Mesendoderm (in vitro differentiated cells): ENCODE results near the gene UBE2E2.
"Not testable (repeated sequence)": the region's sequence is repeated elsewhere in the genome, so short reads cannot be mapped to it uniquely, and the experiment has no call there.

ENCODE experiments used
- DNase-seq: peaks from one replicate; pipeline ENCODE4 v3.0.0; 2013
- H2AK5ac ChIP-seq: 2 replicates; pipeline ENCODE4 v1.6.1; 2013; ENCODE audit warnings: low read length, inconsistent platforms
- H2BK120ac ChIP-seq: 2 replicates; pipeline ENCODE4 v1.6.1; 2013; ENCODE audit warnings: low read depth, mild to moderate bottlenecking, low read length, moderate library complexity, mixed read lengths
- H2BK15ac ChIP-seq: replicated peaks from 2 replicates; pipeline ENCODE4 v1.6.1; 2013; ENCODE audit warnings: low read depth, mild to moderate bottlenecking, moderate library complexity
- H2BK5ac ChIP-seq: 2 replicates; pipeline ENCODE4 v1.6.1; 2013; ENCODE audit warnings: low read length, inconsistent platforms
- H3K18ac ChIP-seq: 2 replicates; pipeline ENCODE4 v1.6.1; 2013; ENCODE audit warnings: mild to moderate bottlenecking, low read length, mixed read lengths
- H3K23ac ChIP-seq: one replicate; pipeline ENCODE4 v1.6.1; 2013; ENCODE audit warnings: low read length
- H3K27ac ChIP-seq: 2 replicates; pipeline ENCODE4 v1.5.1; 2013; ENCODE audit warnings: low read depth, mild to moderate bottlenecking, inconsistent platforms, low read length, moderate library complexity
- H3K27me3 ChIP-seq: 2 replicates; pipeline ENCODE4 v1.6.1; 2013; ENCODE audit warnings: low read length, control low read depth, mild to moderate bottlenecking, inconsistent platforms; ENCODE audit not compliant: insufficient read depth, poor library complexity
- H3K36me3 ChIP-seq: 2 replicates; pipeline ENCODE4 v1.6.1; 2013; ENCODE audit warnings: low read length, inconsistent platforms; ENCODE audit not compliant: control insufficient read depth, insufficient read depth
- H3K4ac ChIP-seq: one replicate; pipeline ENCODE4 v1.6.1; 2013; ENCODE audit warnings: low read depth, mild to moderate bottlenecking, low read length, moderate library complexity
- H3K4me1 ChIP-seq: 2 replicates; pipeline ENCODE4 v1.6.1; 2013; ENCODE audit warnings: low read depth, low read length, inconsistent platforms; ENCODE audit not compliant: control insufficient read depth
- H3K4me2 ChIP-seq: 2 replicates; pipeline ENCODE4 v1.6.1; 2013; ENCODE audit warnings: low read length
- H3K4me3 ChIP-seq: 2 replicates; pipeline ENCODE4 v1.5.1; 2013; ENCODE audit warnings: mild to moderate bottlenecking, low read length
- H3K56ac ChIP-seq: one replicate; pipeline ENCODE4 v1.6.1; 2013; ENCODE audit warnings: low read length
- H3K79me1 ChIP-seq: 2 replicates; pipeline ENCODE4 v1.6.1; 2013; ENCODE audit warnings: low read length, inconsistent platforms
- H3K79me2 ChIP-seq: 2 replicates; pipeline ENCODE4 v1.6.1; 2013; ENCODE audit warnings: mild to moderate bottlenecking, low read length; ENCODE audit not compliant: control insufficient read depth, insufficient read depth
- H3K9ac ChIP-seq: 2 replicates; pipeline ENCODE4 v1.6.1; 2013; ENCODE audit warnings: low read length, inconsistent platforms
- H4K5ac ChIP-seq: one replicate; pipeline ENCODE4 v1.6.1; 2013; ENCODE audit warnings: low read length
- H4K8ac ChIP-seq: one replicate; pipeline ENCODE4 v1.6.1; 2013; ENCODE audit warnings: low read depth, mild to moderate bottlenecking, control low read depth, low read length, moderate library complexity
- WGBS: extraction: QIAGEN DNeasy Blood & Tissue Kit; methylation state at CpG from one replicate; pipeline ENCODE4 v1.1.7; 2013; ENCODE audit warnings: low lambda C conversion rate, missing lambda C conversion rate; ENCODE audit not compliant: insufficient coverage; ENCODE audit errors: extremely low coverage; 5-methylcytosine and 5-hydroxymethylcytosine counted together

UBE2E2 gene

DNA sequence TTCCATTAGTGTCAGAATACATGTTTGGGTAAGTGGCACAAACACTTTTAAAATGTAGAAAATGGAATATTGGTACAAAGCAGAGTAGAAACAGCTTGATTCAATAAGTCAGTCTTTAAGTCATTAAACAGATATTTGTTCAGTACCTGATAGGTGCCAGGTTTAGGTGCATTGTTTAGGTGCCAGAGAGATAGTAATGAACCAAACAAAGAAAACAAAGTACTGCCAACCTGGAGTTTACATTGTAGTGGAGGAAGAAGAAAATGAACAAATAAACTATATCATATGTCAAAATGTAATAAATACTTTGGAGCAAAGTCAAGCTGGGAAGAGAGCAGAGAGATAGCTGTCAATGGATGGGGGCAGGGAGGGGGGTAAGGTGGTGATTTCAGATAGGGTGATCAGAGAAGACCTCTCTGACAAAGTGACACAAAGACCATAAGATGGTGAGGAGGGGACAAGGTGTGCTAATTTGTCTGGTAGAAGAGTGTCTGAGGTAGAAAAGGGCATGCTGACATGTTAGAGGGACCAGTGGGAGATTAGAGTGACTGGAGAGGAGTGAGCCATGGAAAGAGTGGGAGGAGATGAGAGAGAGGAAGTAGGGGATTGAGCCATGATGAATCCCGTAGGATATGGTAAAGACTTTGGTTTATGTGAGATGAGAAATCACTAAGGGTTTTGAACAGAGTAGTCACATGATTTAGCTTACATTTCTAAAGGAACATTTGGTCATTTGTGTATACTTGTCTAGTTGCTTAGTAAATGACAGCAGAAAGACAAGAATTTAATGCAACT is 128.2 kb downstream of the UBE2E2 start:
- Histone ChIP-seq H3K27me3 (no peaks in the 10 kb centered on the region), H3K79me1 (peaks cover 1% of the 10 kb centered on the region), H3K4me2 (no peak overlapping the region), H3K23ac (no peak overlapping the region), H3K4me1 (no peaks in the 10 kb centered on the region), H3K18ac (no peak overlapping the region), H3K4me3 (no peak overlapping the region), H4K5ac (no peak overlapping the region), H4K8ac (no peak overlapping the region), H2BK15ac (no peak overlapping the region), H3K4ac (no peak overlapping the region), H3K56ac (no peak overlapping the region), H2BK120ac (no peak overlapping the region), H3K27ac (no peak overlapping the region), H3K79me2 (no peaks in the 10 kb centered on the region), H3K9ac (no peak overlapping the region), H3K36me3 (no peaks in the 10 kb centered on the region), H2BK5ac (no peak overlapping the region), H2AK5ac (no peak overlapping the region)
- WGBS, result no CpG with 5 or more reads among the region's 1 CpG
- no peak for DNase-seq

DNA sequence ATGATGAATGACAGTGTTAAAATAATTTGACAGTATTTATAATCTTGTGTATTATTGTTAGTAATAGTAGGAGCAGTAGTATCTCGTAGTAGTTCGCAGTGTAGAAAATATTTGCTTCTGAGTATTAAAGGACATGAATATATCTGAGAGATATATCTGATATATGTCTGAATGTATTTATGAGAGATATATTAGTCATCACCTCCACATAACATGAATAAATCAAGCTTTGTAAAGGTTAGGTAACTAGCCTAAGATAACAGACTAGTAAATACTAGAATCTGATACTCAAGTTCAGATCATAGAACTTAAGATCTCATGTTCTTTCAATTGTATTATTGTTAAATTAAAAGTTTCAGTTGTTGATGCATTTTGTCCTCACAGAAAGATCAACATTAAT is 130.5 kb downstream of the UBE2E2 start:
- H3K4ac ChIP-seq, result no peak overlapping the region
- WGBS, result 100% methylated on average over 1 of the region's 2 CpGs
- H3K36me3 ChIP-seq, result no peaks in the 10 kb centered on the region
- no peak overlapping the region for H3K27ac ChIP-seq
- no peak overlapping the region for H3K56ac ChIP-seq
- H2AK5ac ChIP-seq, result no peak overlapping the region
- H3K79me1 ChIP-seq, result peaks cover 4% of the 10 kb centered on the region
- H3K4me3 ChIP-seq, result no peak overlapping the region
- H4K8ac ChIP-seq, result no peak overlapping the region
- H4K5ac ChIP-seq, result no peak overlapping the region
- no peak overlapping the region for H3K4me2 ChIP-seq
- H2BK15ac ChIP-seq, result no peak overlapping the region
- H3K9ac ChIP-seq, result no peak overlapping the region
- H3K4me1 ChIP-seq, result no peaks in the 10 kb centered on the region
- H3K23ac ChIP-seq, result no peak overlapping the region
- H2BK5ac ChIP-seq, result no peak overlapping the region
- no peak overlapping the region for H3K18ac ChIP-seq
- no peak overlapping the region for H2BK120ac ChIP-seq
- DNase-seq, result no peak
- H3K79me2 ChIP-seq, result no peaks in the 10 kb centered on the region
- H3K27me3 ChIP-seq, result no peaks in the 10 kb centered on the region

- H3K27me3 ChIP-seq, H2BK120ac ChIP-seq, H3K56ac ChIP-seq, H3K4me2 ChIP-seq, H3K36me3 ChIP-seq, H3K23ac ChIP-seq, H3K18ac ChIP-seq, DNase-seq, H2BK5ac ChIP-seq, H3K4me1 ChIP-seq, H3K79me2 ChIP-seq, H3K4me3 ChIP-seq, H2BK15ac ChIP-seq, H4K5ac ChIP-seq, H2AK5ac ChIP-seq, H3K79me1 ChIP-seq, H3K4ac ChIP-seq, H3K9ac ChIP-seq, H4K8ac ChIP-seq, H3K27ac ChIP-seq: not testable (repeated sequence)
- WGBS, result no CpG with 5 or more reads among the region's 4 CpGs
Observed at GRCh38 chr3:23336853-23337252, 133.7 kb downstream of the UBE2E2 start.

DNA sequence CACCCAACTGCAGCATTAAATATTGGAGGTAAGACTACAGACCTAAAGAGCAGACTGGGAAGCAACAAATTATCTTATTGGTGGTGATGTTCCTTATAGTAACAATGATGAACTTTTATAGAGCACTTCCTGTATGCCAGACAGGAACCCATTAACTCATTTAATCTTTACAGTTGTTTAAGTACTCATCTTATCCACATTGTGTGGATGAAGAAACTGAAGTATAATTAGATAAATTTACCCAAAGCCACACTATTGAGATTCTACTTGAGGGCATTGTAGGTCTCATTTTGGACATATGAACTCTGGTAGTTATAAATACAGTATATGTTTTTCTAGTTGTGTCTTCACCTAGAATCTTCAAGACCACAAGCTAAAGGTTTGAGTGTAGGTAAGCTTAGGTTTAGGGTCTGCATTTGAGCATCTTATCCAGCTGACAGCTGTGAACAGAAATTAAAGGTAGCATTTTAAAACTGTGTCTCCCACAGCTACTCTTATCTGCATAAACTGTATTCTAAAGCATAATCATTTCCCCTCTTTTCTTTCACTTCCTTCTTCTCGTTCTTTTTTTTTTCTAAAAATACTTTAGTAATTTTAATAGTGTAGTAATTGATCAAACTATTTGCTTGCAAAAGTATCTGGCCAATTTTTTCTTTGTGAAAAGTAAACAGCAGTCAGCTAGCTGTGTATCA is 138.2 kb downstream of the UBE2E2 start:
- Histone ChIP-seq H3K18ac (no peak overlapping the region), H4K8ac (no peak overlapping the region), H2BK15ac (no peak overlapping the region), H3K56ac (no peak overlapping the region), H3K79me1 (peaks cover 2% of the 10 kb centered on the region), H3K4me1 (no peaks in the 10 kb centered on the region), H3K27ac (no peak overlapping the region), H2BK120ac (no peak overlapping the region), H3K4me2 (no peak overlapping the region), H3K4ac (no peak overlapping the region), H3K79me2 (no peaks in the 10 kb centered on the region), H3K23ac (no peak overlapping the region), H2AK5ac (no peak overlapping the region), H3K4me3 (no peak overlapping the region), H4K5ac (no peak overlapping the region), H3K36me3 (no peaks in the 10 kb centered on the region), H2BK5ac (no peak overlapping the region), H3K9ac (no peak overlapping the region), H3K27me3 (no peaks in the 10 kb centered on the region)
- WGBS, result 100% methylated on average over 1 of the region's 1 CpG
- no peak for DNase-seq

DNA sequence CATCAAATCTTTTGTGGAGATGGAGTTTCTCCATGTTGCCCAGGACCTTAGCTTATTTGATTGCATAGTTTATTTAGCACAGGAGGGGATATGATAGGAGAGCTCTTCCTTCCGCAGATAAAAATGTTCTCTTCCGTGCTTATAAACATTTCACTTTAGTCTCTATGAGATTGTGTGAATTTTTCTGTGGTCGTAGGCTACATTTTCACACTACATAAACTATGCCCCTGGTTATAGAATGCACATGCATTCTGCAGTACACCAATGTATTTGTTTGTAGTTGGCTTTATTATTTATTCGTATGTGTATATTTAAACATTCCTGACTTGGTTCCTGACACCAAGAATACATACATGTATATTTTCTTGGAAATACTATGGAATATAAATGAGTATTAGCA is 139.2 kb downstream of the UBE2E2 start:
- Histone ChIP-seq H4K8ac (no peak overlapping the region), H3K79me1 (peaks cover under 1% of the 10 kb centered on the region), H3K4ac (no peak overlapping the region), H3K23ac (no peak overlapping the region), H3K79me2 (no peaks in the 10 kb centered on the region), H3K27me3 (no peaks in the 10 kb centered on the region), H2BK120ac (no peak overlapping the region), H3K9ac (no peak overlapping the region), H3K4me1 (no peaks in the 10 kb centered on the region), H2BK5ac (no peak overlapping the region), H2BK15ac (no peak overlapping the region), H4K5ac (no peak overlapping the region), H3K4me2 (no peak overlapping the region), H3K18ac (no peak overlapping the region), H3K56ac (no peak overlapping the region), H3K27ac (no peak overlapping the region), H3K4me3 (no peak overlapping the region), H2AK5ac (no peak overlapping the region), H3K36me3 (no peaks in the 10 kb centered on the region)
- no CpG with 5 or more reads among the region's 4 CpGs for WGBS
- DNase-seq, result no peak
